Skin of body (tissue), 2 donors: ENCODE results near the gene CLC. TPM values are rescaled to one million over a fixed set of nuclear protein-coding genes. Genes with fewer than 3 reads are reported as not detected.

Experiments used
- small RNA-seq: library from RNA; depleted of rRNA; stranded (forward); fragments of <200 nt; gene quantifications from one replicate; pipeline ENCODE3, GENCODE V24; 2014; ENCODE audit warnings: low replicate concordance
- total RNA-seq: library from RNA; depleted of rRNA; stranded (reverse); fragments of >200 nt; gene quantifications from one replicate; pipeline ENCODE4 v1.2.3, GENCODE V29; 2014

The CLC gene
- total RNA-seq, 1 donor from 2014 or later: 10.0 TPM

Small RNA genes lying within 50 kb of the gene (small RNA-seq; reads per million reads assigned to genes)
- gene RPS29P27: not detected

Other genes with a start within 250 kb of the CLC start
- 0.20 TPM for gene DLL3, start 239.1 kb downstream of the CLC start, total RNA-seq
- gene SELENOV, start 222.9 kb downstream of the CLC start, total RNA-seq: not detected
- gene EID2B, start 205.2 kb downstream of the CLC start, total RNA-seq: 1.8 TPM
- gene EID2, start 197.9 kb downstream of the CLC start, total RNA-seq: 7.3 TPM
- gene LGALS13, start 135.5 kb downstream of the CLC start, total RNA-seq: not detected
- not detected for gene LGALS16, start 82.1 kb downstream of the CLC start, total RNA-seq
- gene LGALS14, start 33.5 kb downstream of the CLC start, total RNA-seq: not detected
- gene LEUTX, start 40.8 kb upstream of the CLC start, total RNA-seq: not detected
- gene DYRK1B, start 96.1 kb upstream of the CLC start, total RNA-seq: 10.3 TPM
- 181 TPM for gene FBL, start 108.3 kb upstream of the CLC start, total RNA-seq
- gene FCGBP, start 196.6 kb upstream of the CLC start, total RNA-seq: 17.7 TPM
- 44.1 TPM for gene PSMC4, start 233.1 kb upstream of the CLC start, total RNA-seq